Kidney (tissue), 14 donors: ENCODE measurements around the gene FLII. TPM values are rescaled to one million over a fixed set of nuclear protein-coding genes. Genes with fewer than 3 reads are reported as not detected.

ENCODE experiments used
- DNase-seq, 5 donors: peaks; one replicate each; pipeline ENCODE4 v3.0.0-alpha.2; 2013 to 2020
- FAIRE-seq: peaks from 2 replicates; lab custom pipeline; 2012; peaks lifted over from hg19 to GRCh38; lab: Jason Lieb, UNC
- H3K27ac ChIP-seq, 2 donors: one replicate each; pipeline ENCODE4 v1.7.0; 2013; ENCODE audit warnings: low read depth in 2 of 2, low read length in 2 of 2, inconsistent platforms in 1 of 2
- H3K27me3 ChIP-seq: one replicate; pipeline ENCODE4 v1.7.1; 2013; ENCODE audit warnings: low read length, inconsistent platforms; ENCODE audit not compliant: control insufficient read depth, insufficient read depth
- H3K36me3 ChIP-seq, 3 donors: one replicate each; pipeline versions ENCODE4 v1.7.0 to v1.7.1; 2013; ENCODE audit warnings: low read length in 3 of 3, control low read depth in 1 of 3, inconsistent platforms in 1 of 3; ENCODE audit not compliant: insufficient read depth in 3 of 3, control insufficient read depth in 2 of 3
- H3K4me1 ChIP-seq, 3 donors: one replicate each; pipeline versions ENCODE4 v1.7.0 to v1.7.1; 2013; ENCODE audit warnings: low read length in 3 of 3, inconsistent platforms in 1 of 3, low read depth in 1 of 3; ENCODE audit not compliant: control insufficient read depth in 2 of 3, insufficient read depth in 2 of 3
- H3K4me3 ChIP-seq, 3 donors: one replicate each; pipeline versions ENCODE4 v1.7.0 to v1.8.1; 2013; ENCODE audit warnings: low read length in 3 of 3, control low read depth in 1 of 3, inconsistent platforms in 1 of 3
- H3K9ac ChIP-seq, 3 donors: one replicate each; pipeline versions ENCODE4 v1.7.0 to v1.7.1; 2013; ENCODE audit warnings: low read length in 3 of 3, control low read depth in 1 of 3, inconsistent platforms in 1 of 3
- H3K9me3 ChIP-seq, 3 donors: one replicate each; pipeline versions ENCODE4 v1.7.0 to v1.7.1; 2013; ENCODE audit warnings: low read length in 3 of 3, control low read depth in 1 of 3, inconsistent platforms in 1 of 3; ENCODE audit not compliant: control insufficient read depth in 2 of 3, insufficient read depth in 1 of 3
- intact Hi-C: fragments of 100-400 bp; cut with DNase I; formaldehyde crosslinking; loops from one replicate; pipeline ENCODE4 v1.11.1; 2022
- polyA plus RNA-seq: library from polyadenylated mRNA; stranded (reverse); fragments of 350-450 nt; fragmentation: Illumina TruSeq; extraction: RNeasy Lipid Tissue Mini Kit (QIAGEN cat#74804); gene quantifications from one replicate; pipeline ENCODE4 v1.2.3, GENCODE V29; 2014; ENCODE audit warnings: low read depth, low replicate concordance; ENCODE audit not compliant: insufficient read depth
- total RNA-seq: library from RNA; stranded (reverse); fragmentation: NEBNext Ultra II Directional; extraction: Animal tissue kit (Norgen Biotek cat#: 25700); gene quantifications from one replicate; pipeline ENCODE4 v1.2.1, GENCODE V29; 2021
- TF ChIP-seq, protein P1 (sequence below): IDR thresholded peaks from 3 replicates; pipeline ENCODE4 v1.5.1; 2012; ENCODE audit warnings: mild to moderate bottlenecking, moderate library complexity, borderline replicate concordance; ENCODE audit not compliant: insufficient read depth; ENCODE audit errors: extremely low read depth
- donor health status: control.
- donor health status: control.
- donor health status: control.
- donor health status: control.
- donor health status: control.
- donor health status: DM: yes; HTN: yes; CAD: no.
- donor health status: Normal renal cell carcinoma (clear cell type).

FLII gene
- total and polyA plus RNA-seq, 2 donors from 2014 or later = 139 to 301 TPM

DNA sequence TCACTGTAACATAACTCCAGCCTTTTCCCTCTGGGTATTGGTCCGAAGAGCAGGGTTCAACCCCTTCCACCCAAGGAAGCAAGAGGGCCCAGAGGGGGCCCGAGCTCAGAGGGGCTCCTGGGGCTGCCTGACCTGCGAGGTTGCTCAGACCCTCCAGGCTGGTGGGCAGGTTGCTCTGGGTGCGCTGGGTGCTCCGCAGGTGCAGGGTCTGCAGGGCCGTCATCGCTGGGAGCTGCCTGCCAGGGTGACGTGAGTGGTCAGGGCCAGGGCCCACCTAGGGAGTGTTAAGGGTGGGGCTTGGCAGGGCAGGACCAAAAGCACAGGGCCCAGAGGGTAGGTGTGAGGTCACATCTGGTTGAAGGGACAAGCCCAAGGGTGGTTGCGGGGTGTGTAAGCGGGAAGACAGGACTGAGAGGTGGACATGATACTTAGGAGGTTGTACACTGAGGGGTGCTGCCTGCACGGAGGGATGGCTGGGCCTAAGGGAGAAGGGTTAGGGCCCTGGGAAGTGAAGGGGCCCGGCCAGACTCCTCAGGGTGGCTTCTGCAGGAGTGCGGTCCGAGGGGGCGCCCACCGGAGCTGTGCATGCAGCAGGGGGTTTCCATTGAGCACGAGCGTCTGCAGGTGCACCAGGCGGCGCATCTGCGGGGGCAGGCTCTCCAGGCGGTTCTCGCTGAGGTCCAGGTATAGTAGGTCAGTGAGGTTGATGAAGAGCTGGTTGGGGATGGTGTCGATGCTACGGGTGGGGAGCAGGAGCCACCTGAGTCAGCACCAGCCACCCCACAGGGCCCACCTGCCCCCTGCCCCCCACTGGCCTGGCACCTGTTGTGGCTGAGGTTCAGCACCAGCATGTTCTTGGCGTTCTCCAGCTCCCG lies 4.4 kb downstream of the FLII start:
- H3K36me3 ChIP-seq = peaks cover 3 to 47% (median 17%) of the 10 kb centered on the region in 3 donors
- H3K27me3 ChIP-seq = no peaks in the 10 kb centered on the region
- TF ChIP-seq, protein P1, sequence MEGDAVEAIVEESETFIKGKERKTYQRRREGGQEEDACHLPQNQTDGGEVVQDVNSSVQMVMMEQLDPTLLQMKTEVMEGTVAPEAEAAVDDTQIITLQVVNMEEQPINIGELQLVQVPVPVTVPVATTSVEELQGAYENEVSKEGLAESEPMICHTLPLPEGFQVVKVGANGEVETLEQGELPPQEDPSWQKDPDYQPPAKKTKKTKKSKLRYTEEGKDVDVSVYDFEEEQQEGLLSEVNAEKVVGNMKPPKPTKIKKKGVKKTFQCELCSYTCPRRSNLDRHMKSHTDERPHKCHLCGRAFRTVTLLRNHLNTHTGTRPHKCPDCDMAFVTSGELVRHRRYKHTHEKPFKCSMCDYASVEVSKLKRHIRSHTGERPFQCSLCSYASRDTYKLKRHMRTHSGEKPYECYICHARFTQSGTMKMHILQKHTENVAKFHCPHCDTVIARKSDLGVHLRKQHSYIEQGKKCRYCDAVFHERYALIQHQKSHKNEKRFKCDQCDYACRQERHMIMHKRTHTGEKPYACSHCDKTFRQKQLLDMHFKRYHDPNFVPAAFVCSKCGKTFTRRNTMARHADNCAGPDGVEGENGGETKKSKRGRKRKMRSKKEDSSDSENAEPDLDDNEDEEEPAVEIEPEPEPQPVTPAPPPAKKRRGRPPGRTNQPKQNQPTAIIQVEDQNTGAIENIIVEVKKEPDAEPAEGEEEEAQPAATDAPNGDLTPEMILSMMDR = no peak
- peak in 1 of 5 donors; percentile 64 for DNase-seq
- no peak overlapping the region for H3K4me3 ChIP-seq
- FAIRE-seq = no peak
- H3K9me3 ChIP-seq = no peaks in the 10 kb centered on the region
- no peak overlapping the region for H3K27ac ChIP-seq
- intact Hi-C loops = no loop called here
- peaks cover 0 to 19% (median 10%) of the 10 kb centered on the region in 3 donors for H3K4me1 ChIP-seq
- no peak overlapping the region for H3K9ac ChIP-seq

DNA sequence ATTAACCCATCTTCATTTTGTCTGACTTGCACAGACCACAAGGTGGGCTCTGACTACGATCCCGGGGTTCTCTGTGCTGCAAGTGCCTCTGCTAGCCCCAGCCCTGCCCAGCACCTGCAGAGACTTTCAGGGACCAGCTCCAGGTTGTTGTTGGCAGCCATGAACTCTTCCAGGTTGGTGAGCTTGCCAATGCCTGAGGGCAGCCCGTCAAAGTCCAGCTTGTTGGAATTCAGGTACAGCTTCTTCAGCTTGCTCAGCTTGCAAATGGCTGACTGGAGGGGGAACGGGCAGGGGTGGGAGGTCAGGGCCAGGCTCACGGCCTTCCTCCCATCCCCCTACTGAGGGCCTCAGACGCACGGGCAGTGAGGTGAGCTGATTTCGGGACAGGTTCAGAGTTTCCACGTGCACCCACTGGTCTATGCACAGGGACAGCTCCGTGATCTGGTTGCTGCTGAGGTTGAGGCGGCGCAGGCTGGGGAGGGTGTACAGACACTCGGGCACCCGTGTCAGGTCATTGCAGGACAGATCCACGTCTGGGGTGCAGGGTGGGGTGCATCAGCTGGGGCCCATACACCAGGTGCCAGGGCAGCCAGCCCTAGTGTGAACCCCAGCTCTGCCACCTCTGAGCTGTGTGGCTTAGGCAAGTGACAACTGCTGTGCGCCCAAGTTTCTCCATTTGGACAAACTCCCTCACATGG lies 5.2 kb downstream of the FLII start:
- intact Hi-C loops = no loop called here
- H3K4me3 ChIP-seq = no peak overlapping the region
- H3K36me3 ChIP-seq = peaks cover 3 to 55% (median 17%) of the 10 kb centered on the region in 3 donors
- H3K4me1 ChIP-seq = peaks cover 0 to 16% (median 10%) of the 10 kb centered on the region in 3 donors
- no peak for DNase-seq
- no peaks in the 10 kb centered on the region for H3K9me3 ChIP-seq
- TF ChIP-seq, protein P1 = no peak
- no peak overlapping the region for H3K9ac ChIP-seq
- H3K27me3 ChIP-seq = no peaks in the 10 kb centered on the region
- H3K27ac ChIP-seq = no peak overlapping the region
- FAIRE-seq = no peak

DNA sequence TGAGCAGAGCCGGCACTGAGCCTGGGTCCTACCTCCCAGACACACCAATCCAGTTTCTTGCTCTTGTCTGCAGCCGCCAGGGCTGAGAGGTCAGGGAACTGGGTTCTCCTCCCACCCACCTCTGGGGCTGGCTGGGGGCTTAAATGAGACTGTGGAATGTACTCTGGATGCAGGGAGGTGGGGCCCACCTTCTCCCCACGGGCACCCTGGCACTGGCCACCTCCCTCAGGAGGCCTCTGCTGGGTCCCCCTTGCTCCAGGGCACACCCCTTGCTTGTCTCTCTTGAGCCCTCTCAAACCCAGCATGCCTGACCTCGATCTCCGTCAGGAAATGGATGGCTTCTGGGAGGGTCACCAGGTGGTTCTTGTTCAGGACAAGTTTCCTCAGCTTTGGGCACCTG lies 6.4 kb downstream of the FLII start:
- Histone ChIP-seq H3K9me3 (no peaks in the 10 kb centered on the region), H3K9ac (no peak overlapping the region), H3K4me3 (no peak overlapping the region), H3K36me3 (peaks cover 3 to 66% (median 22%) of the 10 kb centered on the region in 3 donors), H3K27ac (no peak overlapping the region), H3K27me3 (no peaks in the 10 kb centered on the region), H3K4me1 (peaks cover 0 to 19% (median 8%) of the 10 kb centered on the region in 3 donors)
- TF ChIP-seq, protein P1 = no peak
- DNase-seq (no peak), FAIRE-seq (no peak)
- intact Hi-C loops = no loop called here
